HG03097 (cell line): ENCODE data around the gene IRF1.
"Not testable (repeated sequence)": the region's sequence is repeated elsewhere in the genome, so short reads cannot be mapped to it uniquely, and the experiment has no call there.

ENCODE experiments used
- ATAC-seq: cut with Tn5 transposase; IDR thresholded peaks from one replicate; pipeline ENCODE4 v1.9.1; 2021; ENCODE audit not compliant: unreplicated experiment, low FRiP score

The IRF1 gene, protein sequence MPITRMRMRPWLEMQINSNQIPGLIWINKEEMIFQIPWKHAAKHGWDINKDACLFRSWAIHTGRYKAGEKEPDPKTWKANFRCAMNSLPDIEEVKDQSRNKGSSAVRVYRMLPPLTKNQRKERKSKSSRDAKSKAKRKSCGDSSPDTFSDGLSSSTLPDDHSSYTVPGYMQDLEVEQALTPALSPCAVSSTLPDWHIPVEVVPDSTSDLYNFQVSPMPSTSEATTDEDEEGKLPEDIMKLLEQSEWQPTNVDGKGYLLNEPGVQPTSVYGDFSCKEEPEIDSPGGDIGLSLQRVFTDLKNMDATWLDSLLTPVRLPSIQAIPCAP

DNA sequence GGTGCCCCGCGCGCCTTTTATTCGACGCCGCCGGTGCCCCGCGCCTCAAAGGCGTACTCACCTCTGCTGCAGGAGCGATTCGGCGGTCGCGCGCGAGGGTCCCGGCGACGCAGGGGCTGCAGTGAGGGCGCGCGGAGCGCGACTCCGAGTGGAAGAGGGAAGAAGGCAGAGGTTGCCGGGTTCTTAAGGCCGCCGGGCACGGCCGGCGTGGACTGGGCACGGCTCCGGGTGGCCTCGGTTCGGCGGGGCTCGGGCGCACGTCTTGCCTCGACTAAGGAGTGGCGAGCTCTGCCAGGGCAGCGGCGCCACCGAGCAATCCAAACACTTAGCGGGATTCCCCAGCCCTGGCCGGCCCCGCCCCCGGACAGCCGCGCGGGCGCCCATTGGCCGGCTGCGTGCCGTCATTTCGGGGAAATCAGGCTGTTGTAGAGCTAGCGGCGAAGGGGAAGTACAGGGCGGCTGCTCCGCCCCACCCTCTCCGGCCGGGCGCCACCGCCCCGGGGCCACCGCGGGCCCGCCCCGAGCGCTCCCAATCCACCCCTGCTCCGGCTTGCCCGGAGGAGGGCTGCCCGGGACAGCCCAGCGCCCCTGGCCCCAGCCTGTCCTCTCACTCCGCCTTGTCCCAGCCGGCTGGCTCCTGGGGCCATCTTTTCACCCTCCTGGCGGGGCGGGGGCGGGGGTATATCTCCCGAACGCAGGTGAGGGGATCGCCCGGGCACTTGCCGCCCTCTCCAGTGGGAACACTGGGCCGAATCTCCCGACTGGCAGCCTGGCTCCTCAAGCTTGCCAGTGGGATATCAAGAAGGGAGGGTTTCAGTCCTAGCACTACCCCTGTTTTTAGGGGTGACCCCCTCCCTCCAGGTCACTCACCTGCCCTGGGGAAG lies at the start of gene IRF1:
TSS of gene IRF1 (minus strand) at position 290 of the 884 bp plus-strand sequence. CDS start 1,295 bp downstream, outside the sequence.
- ATAC-seq = peak; percentile 80

DNA sequence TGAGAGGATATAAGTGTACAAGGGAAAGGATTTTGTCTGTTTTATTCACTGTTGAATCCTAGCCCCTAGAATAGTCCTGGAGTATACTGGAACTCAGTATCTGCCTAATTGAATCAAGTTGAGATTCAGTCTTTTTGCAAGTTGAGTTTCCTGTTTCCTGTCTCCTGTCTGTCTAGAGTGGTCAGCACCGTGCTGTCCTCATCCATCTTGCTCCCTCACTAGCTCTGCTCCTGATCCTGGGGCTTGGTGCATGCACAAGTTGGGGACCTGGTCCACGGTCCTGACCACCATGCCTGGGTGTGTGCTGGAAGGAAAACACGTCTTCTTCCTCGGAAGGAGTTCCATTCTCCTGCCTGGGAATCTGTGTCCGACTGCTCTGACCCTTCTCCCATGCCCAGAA lies 49.6 kb upstream of the IRF1 start:
- no peak for ATAC-seq

DNA sequence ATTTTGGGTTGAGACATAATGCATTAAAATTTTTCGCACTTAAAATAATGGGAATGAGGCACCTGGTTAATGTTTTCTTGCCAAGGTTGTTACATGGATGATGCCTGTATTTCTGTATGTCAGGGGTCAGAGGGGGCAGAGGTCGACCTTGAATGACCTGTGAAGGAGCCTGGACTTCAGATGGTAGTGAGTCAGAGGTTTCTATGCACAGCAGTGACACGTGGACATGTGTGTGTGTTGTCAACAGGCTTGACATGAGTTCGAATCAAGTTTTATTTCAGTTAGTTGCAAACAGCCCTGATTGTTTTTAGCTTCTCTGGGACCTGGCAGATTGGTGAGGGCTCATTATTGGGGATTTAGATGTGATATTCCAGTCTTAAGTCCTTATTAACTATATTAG lies 49.1 kb upstream of the IRF1 start:
- no peak for ATAC-seq

DNA sequence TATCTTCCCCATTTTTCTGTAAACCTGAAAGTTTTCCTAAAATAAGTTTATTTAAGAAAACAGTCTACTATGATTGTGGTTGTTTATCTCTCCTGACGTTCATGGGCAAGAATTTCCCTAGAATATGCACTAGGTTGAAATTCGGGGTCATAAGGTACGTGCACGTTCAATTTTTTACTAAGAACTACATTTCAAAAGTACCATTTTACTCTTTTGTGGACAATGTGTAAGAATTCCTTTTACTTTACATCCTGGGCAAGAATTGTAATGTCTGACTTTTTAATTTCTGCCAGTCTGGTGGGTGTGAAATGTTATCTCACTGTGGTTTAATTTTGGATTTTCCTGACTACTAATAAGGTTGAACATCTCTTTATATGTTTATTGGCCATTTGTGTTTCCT lies 40.4 kb upstream of the IRF1 start:
- ATAC-seq = no peak

DNA sequence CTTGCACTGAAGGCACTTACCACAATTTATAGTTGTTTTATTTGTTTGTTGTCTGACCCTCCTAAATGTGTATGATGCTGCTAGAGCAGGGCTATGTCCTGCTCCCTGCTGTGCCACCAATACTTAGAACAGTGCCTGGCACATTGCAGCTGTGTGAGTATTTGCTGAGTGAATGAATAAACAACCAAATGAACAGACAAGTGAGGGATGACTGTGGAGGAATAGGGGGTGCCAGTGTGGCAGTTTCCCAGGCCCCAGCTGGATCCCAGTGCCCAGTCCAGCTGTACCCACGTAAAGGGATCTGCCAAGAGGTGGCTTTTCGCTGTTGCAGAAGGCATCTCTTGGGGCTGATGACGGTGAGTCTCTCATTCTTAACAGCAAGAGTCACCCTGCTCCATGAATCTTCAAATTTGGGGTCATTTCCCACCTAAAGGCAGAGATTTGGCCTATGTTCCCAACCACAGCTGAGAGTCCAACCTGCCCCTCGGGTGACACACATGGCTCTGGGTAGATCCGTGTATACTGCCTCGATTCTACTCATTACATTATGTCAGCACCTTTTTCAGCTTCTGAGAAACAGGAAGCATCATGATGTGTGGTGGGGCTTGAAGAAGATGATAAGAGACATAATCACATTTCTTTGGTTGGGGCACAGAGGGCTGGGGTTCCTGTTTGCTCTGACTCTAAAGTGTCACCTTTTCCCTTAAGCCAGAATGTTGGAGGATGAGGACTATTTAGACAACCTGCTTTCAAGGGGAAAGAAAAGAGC lies 38.5 kb upstream of the IRF1 start:
- no peak for ATAC-seq

DNA sequence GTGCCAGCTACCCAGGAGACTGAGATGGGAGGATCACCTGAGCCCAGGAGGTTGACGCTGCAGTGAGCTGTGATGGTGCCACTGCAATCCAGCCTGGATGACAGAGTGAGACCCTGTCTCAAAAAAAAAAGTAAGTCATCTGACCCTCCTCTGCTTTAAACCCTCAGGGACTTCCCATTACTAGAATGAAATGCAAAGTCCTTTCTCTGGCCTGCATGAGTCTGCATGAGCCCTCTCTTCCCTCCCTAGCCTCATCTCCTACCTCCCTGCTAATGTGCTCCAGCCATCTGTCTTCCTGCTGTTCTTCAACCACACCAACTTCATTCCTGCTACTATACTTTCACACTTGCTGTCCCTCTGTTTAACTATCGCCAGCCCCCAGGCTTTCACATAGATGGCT lies 37.4 kb upstream of the IRF1 start:
- no peak for ATAC-seq

DNA sequence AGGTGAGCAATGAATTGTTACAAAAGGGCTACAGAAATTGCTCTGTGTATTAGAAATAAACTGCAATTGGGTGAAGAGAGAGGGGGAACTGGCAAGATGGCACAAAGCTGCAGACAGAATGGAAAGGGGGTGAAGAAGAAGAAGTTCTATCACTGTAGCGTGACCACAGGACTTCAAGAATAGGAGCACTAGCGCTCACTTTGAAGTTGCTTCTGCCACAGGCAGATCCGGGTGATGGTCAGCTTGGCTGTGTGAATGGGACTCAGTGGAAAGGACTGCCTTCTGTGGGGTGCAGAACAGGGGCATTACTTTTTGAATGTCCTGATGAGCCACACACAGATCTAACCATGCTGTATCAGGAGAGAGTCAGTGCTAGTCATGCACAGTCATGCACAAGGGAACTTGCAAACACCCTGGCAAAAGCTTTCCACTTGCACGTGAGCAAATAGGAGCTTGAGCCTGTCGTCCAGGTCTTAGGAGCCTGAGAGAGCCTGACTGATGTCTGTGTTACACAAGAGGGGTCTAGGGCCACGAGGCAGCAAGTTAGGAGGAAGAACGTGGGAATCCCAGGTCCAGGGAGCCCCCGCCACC lies 36.5 kb upstream of the IRF1 start:
- no peak for ATAC-seq

DNA sequence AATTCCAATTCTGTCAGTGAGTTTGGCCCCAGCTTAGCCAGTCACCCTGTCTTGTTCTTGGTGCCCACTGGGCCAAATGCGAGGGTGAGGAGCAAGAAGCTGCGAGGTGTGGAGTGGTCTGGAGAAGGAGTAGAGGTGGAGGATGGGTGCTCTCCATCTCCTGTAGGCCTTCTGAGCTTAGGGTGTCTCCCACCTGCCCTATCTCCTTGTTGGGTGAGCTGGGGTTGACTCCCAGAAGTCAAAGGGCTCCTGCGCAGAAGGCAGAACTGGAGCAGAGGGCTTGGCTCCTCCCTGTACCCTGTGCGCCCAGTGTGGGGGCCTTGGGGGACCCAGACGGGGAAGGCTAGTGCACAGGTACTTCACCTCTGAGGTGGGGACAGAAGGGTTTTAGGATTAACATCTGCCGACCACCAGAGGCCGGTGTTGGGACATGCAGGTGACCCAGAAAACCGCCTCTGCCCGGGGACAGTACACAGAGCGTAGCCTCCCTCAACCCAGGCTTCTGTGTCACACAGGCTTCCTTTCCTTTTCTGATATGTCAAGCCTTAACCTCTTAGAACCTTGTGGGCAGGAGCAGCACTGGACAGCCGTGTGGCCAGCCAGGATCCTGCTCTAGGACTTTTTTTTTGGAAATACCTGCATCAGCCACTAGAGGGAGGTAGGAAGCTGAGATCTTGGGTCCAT lies 35.9 kb upstream of the IRF1 start:
- peak; percentile 54 for ATAC-seq

DNA sequence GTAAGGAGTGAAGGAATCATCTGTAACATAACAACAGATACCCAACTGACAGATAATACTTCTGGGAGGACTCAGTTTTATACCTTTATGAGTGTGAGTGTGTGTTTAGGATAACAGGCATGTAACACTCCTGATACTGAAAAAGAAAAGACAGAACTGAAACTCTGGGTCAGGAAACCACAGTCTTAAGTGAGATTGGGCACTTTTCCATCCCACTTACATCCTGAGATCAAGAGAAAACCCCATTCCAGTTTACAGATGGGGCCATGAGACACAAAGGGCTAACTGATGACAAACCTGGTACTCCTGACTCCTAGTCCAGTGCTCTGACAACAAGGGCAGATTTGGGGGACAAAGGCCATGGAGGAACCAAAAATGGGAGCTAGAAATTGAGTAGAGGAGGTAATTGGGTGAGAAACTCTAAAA lies 34.7 kb upstream of the IRF1 start:
- ATAC-seq = peak; percentile 55

DNA sequence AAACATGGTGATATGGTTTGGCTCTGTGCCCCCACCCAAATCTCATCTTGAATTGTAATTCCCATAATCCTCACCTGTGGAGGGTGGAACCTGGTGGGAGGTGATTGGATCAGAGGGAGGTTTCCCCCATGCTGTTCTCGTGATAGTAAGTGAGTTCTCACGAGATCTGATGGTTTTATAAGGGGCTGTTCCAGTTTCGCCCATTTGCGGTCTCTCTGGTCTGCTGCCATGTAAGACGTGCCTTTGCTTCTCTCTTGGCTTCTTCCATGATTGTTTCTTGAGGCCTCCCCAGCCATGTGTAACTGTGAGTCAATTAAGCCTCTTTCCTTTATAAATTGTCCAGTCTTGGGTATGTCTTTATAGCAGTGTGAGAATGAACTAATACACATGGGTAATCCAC lies 34.3 kb upstream of the IRF1 start:
- ATAC-seq = not testable (repeated sequence)

DNA sequence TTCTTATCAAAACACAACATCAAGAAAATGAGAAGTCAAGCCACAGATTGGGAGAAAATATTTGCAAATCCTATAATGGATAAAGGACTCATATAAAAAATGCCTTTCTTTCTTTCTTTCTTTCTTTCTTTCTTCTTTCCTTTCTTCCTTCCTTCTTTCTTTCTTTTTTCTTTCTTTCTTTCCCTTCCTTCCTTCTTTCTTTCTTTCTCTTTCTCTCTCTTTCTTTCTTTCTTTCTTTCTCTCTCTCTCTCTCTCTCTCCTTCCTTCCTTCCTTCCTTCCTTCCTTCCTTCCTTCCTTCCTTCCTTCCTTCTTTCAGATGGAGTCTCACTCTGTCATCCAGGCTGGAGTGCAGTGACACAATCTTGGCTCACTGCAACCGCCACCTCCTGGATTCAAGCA lies 31.5 kb upstream of the IRF1 start:
- not testable (repeated sequence) for ATAC-seq

DNA sequence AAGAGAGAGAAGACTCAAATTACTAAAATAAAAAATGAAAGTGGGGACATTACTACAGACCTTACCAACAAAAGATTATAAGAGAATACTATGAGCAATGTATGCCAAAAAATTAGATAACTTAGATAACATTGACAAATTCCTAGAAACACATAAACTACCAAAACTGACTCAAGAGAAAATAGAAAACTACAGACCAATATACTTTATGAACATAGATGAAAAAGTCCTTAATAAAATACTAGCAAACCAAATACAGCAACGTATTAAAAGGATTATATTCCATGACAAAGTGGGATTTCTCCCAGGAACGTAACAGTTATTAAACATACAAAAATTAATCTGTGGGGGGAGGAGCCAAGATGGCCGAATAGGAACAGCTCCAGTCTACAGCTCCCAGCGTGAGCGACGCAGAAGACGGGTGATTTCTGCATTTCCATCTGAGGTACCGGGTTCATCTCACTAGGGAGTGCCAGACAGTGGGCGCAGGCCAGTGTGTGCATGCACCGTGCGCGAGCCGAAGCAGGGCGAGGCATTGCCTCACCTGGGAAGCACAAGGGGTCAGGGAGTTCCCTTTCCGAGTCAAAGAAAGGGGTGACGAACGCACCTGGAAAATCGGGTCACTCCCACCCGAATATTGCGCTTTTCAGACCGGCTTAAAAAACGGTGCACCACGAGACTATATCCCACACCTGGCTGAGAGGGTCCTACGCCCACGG lies 23.2 kb upstream of the IRF1 start:
- not testable (repeated sequence) for ATAC-seq

DNA sequence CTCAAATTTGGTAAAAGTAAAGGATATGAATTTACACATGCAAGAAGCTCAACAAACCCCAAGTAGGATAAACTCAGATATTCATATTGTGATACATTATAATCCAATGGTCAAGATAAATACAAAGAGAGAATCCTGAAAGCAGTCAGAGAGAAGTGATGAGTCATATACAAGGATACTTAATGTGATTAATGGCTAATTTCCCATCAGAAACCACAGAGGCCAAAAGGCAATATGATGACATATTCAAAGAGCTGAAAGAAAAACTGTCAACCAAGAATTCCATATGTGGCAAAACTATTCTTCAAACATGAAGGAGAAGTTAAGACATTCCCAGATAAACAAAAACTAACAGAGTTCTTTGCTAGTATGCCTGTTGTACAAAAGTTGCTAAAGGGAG lies 19.5 kb upstream of the IRF1 start:
- ATAC-seq = no peak

DNA sequence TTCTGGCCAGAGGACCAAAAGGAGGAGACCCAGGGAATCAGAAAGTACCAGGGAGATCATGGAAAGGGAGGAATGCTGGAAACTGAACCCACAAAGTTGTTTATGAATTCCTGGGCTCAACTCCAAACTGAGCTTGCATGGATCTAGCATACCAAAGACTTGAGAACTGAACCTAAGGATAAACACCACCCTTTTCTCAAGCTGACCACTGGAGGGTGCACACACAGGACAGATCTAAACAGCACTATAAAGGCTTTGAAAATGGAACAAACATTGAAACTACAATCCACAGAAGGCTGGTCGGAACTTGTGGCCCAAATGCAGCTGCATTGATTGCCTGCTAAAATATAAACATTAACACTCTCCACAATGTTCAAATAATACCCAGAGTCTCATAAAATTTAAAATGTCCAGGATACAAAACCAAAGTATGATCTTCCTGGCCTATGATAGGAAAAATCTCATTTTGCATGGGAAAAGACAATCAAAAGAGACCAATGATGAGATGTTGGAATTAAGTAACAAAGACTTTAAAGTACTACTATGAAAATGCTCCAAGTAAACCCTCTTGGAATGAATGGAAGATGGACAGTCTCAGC lies 15.6 kb upstream of the IRF1 start:
- no peak for ATAC-seq

DNA sequence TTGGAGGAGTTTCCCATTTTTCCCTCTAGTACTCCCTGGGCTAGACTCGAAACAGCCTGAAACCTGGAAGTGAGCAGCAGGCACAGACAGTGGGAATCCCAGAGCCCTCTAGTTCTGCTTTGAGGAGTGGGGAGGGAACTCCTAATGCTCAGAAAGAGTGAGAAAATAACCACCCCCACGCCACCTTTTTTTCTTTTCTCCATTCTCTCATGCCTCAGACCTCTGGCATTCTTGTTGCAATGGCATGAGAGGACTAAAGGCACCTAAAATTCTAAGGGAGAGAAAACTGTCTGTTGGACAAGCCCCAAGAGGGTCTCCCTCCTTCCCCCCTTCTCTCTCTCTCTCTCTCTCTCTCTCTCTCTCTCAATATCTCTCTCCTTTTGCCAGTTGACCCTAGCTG lies 15.1 kb upstream of the IRF1 start:
- ATAC-seq = no peak

DNA sequence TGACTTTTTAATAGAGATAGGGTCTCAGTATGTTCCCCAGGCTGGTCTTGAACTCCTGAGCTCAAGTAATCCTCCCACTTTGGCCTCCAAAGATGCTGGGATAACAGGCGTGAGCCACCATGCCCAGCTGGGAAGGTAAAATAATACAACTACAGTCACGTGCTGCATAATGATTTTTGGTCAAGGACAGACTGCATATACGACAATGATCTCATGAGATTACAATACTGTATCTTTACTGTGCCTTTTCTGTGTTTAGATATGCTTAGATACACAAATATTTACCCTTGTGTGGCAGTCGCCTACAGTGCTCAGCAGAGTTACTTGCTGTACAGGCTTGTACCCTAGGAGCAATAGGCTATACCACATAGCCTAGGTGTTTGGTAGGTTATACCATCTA lies 14.2 kb upstream of the IRF1 start:
- no peak for ATAC-seq

DNA sequence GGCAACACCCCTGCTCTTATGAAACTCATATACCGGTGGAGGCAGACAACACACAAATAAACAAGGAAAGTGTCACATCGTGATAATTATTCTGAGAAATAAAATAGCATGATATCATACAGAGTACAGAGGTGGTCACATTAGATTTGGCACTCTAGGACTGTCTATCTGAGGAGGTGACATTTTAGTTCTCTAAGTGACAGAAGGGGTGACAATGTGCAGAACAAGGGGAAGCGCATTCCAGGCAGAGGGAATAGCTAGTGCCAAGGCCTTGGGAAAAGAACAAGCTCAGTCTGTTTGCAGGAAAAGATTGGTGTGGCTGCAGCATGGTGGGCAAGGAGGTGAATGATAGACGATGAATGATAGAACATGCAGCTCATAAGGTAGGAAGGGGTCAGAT lies 12.7 kb upstream of the IRF1 start:
- no peak for ATAC-seq

DNA sequence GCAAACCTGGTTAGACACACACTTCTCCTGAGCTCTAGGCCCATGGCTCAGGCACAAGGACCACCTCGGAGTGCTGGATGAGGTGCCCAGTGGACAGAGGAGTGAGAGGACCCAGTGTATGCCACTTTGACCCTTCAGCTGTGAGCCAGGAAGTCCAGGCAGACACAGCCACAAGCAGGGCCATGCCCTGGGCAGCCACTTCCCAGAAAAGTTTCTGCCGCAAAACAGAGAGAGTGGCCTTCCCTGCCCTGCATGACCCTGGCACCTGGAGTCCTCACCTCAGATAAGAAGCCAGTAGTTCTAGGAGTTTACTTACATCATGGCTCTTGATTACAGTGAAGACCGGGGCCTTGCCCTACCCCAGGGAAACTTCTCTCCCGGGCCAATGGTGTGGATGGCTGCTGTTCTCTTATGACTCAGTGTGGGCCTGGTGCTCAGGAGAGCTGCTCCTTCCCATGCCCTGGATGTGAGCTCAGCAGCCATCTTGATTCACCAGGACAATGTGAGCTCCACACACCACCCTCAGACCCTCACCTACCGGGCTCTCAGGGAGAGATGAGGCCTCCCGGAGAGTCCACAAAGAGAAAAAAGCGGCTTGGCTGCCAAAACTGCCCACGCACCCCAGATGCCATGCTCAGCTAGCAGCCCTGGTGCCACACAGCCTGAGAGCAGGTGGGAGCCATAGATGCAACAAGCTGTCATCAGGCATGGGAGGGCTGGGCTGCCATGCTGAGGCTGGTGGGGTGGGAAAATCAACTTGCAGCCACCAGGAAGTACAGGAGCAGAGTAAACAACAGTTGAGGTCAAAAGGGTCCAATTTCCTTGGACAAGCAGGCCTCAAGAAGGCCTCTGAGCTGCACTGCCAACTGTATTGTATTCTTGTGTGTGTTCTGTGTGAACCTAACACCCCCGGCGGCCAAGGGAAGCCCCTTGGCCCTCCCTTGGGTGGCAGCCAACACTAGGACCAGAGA lies 11.7 kb upstream of the IRF1 start:
- no peak for ATAC-seq
